B cell (primary cell): ENCODE data around the gene FAF2. TPM values are rescaled to one million over a fixed set of nuclear protein-coding genes. Genes with fewer than 3 reads are reported as not detected.

ENCODE experiments used
- ATAC-seq: fragments of 200-7000 bp; cut with Tn5 transposase; one replicate; pipeline ENCODE4 v1.10.0; 2021; ENCODE audit warnings: low read depth, mild to moderate bottlenecking, moderate number of reproducible peaks, moderate library complexity
- CTCF ChIA-PET: fragments of 350-600 bp; sonication (Branson Sonifier 250); formaldehyde crosslinking; loops from one replicate; lab custom pipeline; 2021; ENCODE audit warnings: antibody characterized with exemption, inconsistent platforms; lab: Charles Lee
- POLR2A ChIA-PET: fragments of 350-600 bp; sonication (Branson Sonifier 250); formaldehyde crosslinking; loops from one replicate; lab custom pipeline; 2021; ENCODE audit warnings: antibody characterized with exemption; lab: Charles Lee
- DNase-seq: peaks from one replicate; pipeline ENCODE4 v3.0.0; 2013
- H2AFZ ChIP-seq: 2 replicates; pipeline ENCODE4 v1.6.1; 2012; ENCODE audit warnings: mild to moderate bottlenecking, low read depth, low read length; ENCODE audit not compliant: insufficient read depth, poor library complexity, severe bottlenecking
- H3K27ac ChIP-seq, 2 donors: 1 replicate in 1 of 2; 2 replicates in 1 of 2; pipeline ENCODE4 v1.5.1; 2012 to 2013; ENCODE audit warnings: low read length in 2 of 2, mild to moderate bottlenecking in 2 of 2, moderate library complexity in 1 of 2
- H3K27me3 ChIP-seq, 4 experiments: fragments of 200-600 bp in 1 of 4; sonication (generic) in 1 of 4; replicated peaks in 1 of 4; 1 replicate in 2 of 4; 2 replicates in 2 of 4; pipeline versions ENCODE4 v1.6.1 to v1.7.0; 2013 to 2016; ENCODE audit warnings: low read length in 3 of 4, mild to moderate bottlenecking in 2 of 4, mixed read lengths in 1 of 4, moderate library complexity in 1 of 4; ENCODE audit not compliant: insufficient read depth in 4 of 4, control insufficient read depth in 3 of 4; ENCODE audit errors: control extremely low read depth in 1 of 4
- H3K36me3 ChIP-seq, 2 experiments: replicated peaks in 1 of 2; 1 replicate in 1 of 2; 2 replicates in 1 of 2; pipeline versions ENCODE4 v1.6.1 to v1.7.1; 2013; ENCODE audit warnings: low read length in 1 of 2; ENCODE audit not compliant: insufficient read depth in 2 of 2, control insufficient read depth in 1 of 2; ENCODE audit errors: control extremely low read depth in 1 of 2, extremely low read depth in 1 of 2
- H3K4me1 ChIP-seq, 2 donors: fragments of 200-600 bp in 1 of 2; sonication (generic) in 1 of 2; 1 replicate in 1 of 2; 2 replicates in 1 of 2; pipeline versions ENCODE4 v1.5.1 to v1.6.1; 2013 to 2017; ENCODE audit warnings: low read length in 2 of 2; ENCODE audit not compliant: control insufficient read depth in 2 of 2, insufficient read depth in 2 of 2
- H3K4me2 ChIP-seq: replicated peaks from 2 replicates; pipeline ENCODE3; 2012; ENCODE audit warnings: mild to moderate bottlenecking, low read depth, low read length; ENCODE audit not compliant: poor library complexity, severe bottlenecking
- H3K4me3 ChIP-seq, 5 experiments: fragments of 200-600 bp in 1 of 5; sonication (generic) in 1 of 5; 1 replicate in 3 of 5; 2 replicates in 2 of 5; pipeline versions ENCODE4 v1.5.1 to v1.7.0; 2011 to 2016; ENCODE audit warnings: low read length in 4 of 5, mild to moderate bottlenecking in 4 of 5, low read depth in 2 of 5, control low read depth in 1 of 5, moderate library complexity in 1 of 5; ENCODE audit not compliant: insufficient read depth in 1 of 5; ENCODE audit errors: control extremely low read depth in 1 of 5, extremely low read depth in 1 of 5
- H3K79me2 ChIP-seq: fragments of 200-600 bp; sonication (generic); one replicate; pipeline ENCODE4 v1.6.0; 2016; ENCODE audit warnings: low read length; ENCODE audit not compliant: control insufficient read depth, insufficient read depth
- H3K9ac ChIP-seq: fragments of 200-600 bp; sonication (generic); 2 replicates; pipeline ENCODE4 v1.6.1; 2017; ENCODE audit warnings: mild to moderate bottlenecking, low read length, moderate library complexity
- H3K9me3 ChIP-seq, 3 donors: one replicate each; pipeline versions ENCODE4 v1.6.1 to v1.7.1; 2013; ENCODE audit warnings: low read length in 2 of 3; ENCODE audit not compliant: control insufficient read depth in 2 of 3, insufficient read depth in 1 of 3; ENCODE audit errors: control extremely low read depth in 1 of 3
- H4K20me1 ChIP-seq: 2 replicates; pipeline ENCODE4 v1.6.0; 2012; ENCODE audit warnings: mild to moderate bottlenecking, low read length; ENCODE audit not compliant: insufficient read depth, control insufficient read depth, poor library complexity, severe bottlenecking
- H3K27ac Mint-ChIP-seq: one replicate; pipeline ENCODE4 v1.8.0; 2021; ENCODE audit warnings: mixed read lengths
- H3K27me3 Mint-ChIP-seq: one replicate; pipeline ENCODE4 v1.8.0; 2021; ENCODE audit warnings: mixed read lengths
- H3K4me1 Mint-ChIP-seq: one replicate; pipeline ENCODE4 v1.8.0; 2021; ENCODE audit warnings: mixed read lengths
- H3K4me3 Mint-ChIP-seq: one replicate; pipeline ENCODE4 v1.8.0; 2021; ENCODE audit warnings: mixed read lengths
- H3K9me3 Mint-ChIP-seq: one replicate; pipeline ENCODE4 v1.8.0; 2022; ENCODE audit warnings: mixed read lengths; ENCODE audit not compliant: insufficient read depth
- EZH2 ChIP-seq: IDR thresholded peaks from 2 replicates; pipeline ENCODE4 v1.6.1; 2012; ENCODE audit warnings: borderline replicate concordance, low read depth, mild to moderate bottlenecking, moderate library complexity, low read length; ENCODE audit not compliant: insufficient read depth, poor library complexity, severe bottlenecking
- WGBS: methylation state at CpG from one replicate; pipeline ENCODE4 v1.1.5; 2013; ENCODE audit warnings: missing lambda C conversion rate; ENCODE audit not compliant: insufficient coverage; 5-methylcytosine and 5-hydroxymethylcytosine counted together
- intact Hi-C: fragments of 100-400 bp; cut with micrococcal nuclease; formaldehyde crosslinking; loops from one replicate; pipeline ENCODE4 v1.10.0; 2022
- polyA plus RNA-seq: library from polyadenylated mRNA; depleted of rRNA; stranded (reverse); fragments of >200 nt; gene quantifications from 2 replicates; pipeline ENCODE4 v1.2.3, GENCODE V29; 2012
- total RNA-seq, 2 donors: library from RNA; stranded (reverse); fragments of 120-200 nt in 1 of 2; gene quantifications; 1 replicate in 1 of 2; 2 replicates in 1 of 2; pipeline versions ENCODE4 v1.2.3 to v1.2.4, GENCODE V29; 2013 to 2022
- TF ChIP-seq, protein P1 (sequence below): fragments of 200-600 bp; IDR thresholded peaks from one replicate; pipeline ENCODE4 v1.8.0; 2022; ENCODE audit warnings: antibody characterized with exemption, mild to moderate bottlenecking

The FAF2 gene
- total and polyA plus RNA-seq, 2 donors (not counting 1 experiment from before 2014, with no cell fraction given), result 10.9 to 35.1 TPM

DNA sequence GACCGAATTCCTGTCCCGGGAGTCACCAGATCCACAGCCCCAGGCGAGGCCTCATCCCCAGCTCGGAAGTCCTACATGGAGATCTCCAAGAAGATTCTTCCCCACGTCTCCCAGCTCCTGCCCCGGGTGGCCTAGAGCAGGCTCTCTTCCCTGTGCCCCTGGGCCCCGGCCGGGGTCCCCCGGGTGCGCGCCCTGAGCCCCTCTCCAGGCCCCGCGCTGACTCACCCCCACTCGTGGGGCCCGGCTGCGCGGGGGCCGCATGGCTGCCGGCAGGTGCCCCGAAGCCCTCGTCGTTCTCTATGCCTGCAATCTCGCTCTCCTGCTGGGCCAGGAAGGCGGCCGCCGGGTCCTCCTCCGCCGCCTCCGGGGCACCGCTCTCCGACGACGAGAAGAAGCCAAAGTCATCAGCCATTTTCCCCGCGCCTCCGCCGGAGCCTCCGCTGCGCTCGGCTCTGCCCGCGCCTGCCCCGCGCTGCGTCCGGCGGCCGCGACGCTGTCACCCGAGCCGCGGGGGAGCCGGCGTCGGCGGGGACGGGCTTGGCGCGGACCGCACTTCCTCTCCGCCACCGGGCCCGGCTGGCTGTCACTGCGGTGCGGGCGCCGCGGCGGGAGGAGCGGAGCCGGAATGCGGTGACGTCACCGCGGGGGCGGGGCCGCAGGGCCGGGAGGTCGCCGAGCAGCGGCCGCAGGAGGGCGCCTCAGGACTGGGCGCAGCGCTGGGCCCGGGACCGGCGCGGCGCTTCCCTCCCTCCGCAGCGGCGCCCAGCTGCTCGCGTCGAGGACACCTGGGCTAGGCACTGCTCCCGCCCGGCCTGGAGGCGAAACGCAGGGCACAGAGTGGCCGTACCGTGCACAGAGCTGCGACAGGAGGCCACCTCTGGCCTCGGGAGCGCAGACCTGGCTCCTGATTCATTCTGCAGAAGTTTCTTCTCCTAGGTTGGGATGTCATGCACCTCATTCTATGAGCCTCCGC is 31.9 kb upstream of the FAF2 start, which contains the start of gene CLTB:
CLTB (minus strand) TSS at position 588 of the 973 bp plus-strand sequence; CDS start at position 412, 176 bp downstream.
- Mint-ChIP-seq H3K4me1 (peaks cover 21% of the 10 kb centered on the region), H3K27ac (peak within 1 kb of the TSS; percentile 77), H3K27me3 (peaks cover 2% of the 10 kb centered on the region), H3K9me3 (no peaks in the 10 kb centered on the region), H3K4me3 (peak within 1 kb of the TSS; percentile 83)
- Histone ChIP-seq H3K4me2 (peak within 1 kb of the TSS; percentile 98), H2AFZ (peak within 1 kb of the TSS; percentile 92), H3K27me3 (no peaks in the 10 kb centered on the region), H4K20me1 (peaks cover 3% of the 10 kb centered on the region), H3K79me2 (peaks cover 24% of the 10 kb centered on the region), H3K27ac (peak within 1 kb of the TSS in 1 of 2 donors; percentile 58), H3K9me3 (no peaks in the 10 kb centered on the region), H3K36me3 (no peaks in the 10 kb centered on the region), H3K4me1 (peaks cover 14 to 19% of the 10 kb centered on the region in 2 donors), H3K4me3 (peak within 1 kb of the TSS; percentile 51 to 86 (median 70)), H3K9ac (peak within 1 kb of the TSS; percentile 87)
- POLR2A ChIA-PET, result interaction anchor here (0.6 to 1.9 kb wide), 6 partner anchors 27 to 142 kb away, joined by 3 to 7 read pairs (median 4); partner anchors contain the start of genes HIGD2A, NOP16 and RNF44
- 1% methylated on average over 105 of the region's 107 CpGs for WGBS
- peak; percentile 95 for DNase-seq
- CTCF ChIA-PET, result interaction anchor here (0.6 to 3.6 kb wide), 28 partner anchors 9 to 244 kb away, joined by 3 to 33 read pairs (median 4); partner anchors contain the start of genes FAF2, KIAA1191, RNF44 and SNCB
- TF ChIP-seq, protein P1, sequence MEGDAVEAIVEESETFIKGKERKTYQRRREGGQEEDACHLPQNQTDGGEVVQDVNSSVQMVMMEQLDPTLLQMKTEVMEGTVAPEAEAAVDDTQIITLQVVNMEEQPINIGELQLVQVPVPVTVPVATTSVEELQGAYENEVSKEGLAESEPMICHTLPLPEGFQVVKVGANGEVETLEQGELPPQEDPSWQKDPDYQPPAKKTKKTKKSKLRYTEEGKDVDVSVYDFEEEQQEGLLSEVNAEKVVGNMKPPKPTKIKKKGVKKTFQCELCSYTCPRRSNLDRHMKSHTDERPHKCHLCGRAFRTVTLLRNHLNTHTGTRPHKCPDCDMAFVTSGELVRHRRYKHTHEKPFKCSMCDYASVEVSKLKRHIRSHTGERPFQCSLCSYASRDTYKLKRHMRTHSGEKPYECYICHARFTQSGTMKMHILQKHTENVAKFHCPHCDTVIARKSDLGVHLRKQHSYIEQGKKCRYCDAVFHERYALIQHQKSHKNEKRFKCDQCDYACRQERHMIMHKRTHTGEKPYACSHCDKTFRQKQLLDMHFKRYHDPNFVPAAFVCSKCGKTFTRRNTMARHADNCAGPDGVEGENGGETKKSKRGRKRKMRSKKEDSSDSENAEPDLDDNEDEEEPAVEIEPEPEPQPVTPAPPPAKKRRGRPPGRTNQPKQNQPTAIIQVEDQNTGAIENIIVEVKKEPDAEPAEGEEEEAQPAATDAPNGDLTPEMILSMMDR, result peak; percentile 74
- TF ChIP-seq EZH2, result no peak
- intact Hi-C loops, result loop anchor here (1.0 to 5.0 kb wide), 10 partner anchors 28 to 231 kb away; partner anchors contain the start of genes FAF2, HIGD2A, KIAA1191 and NOP16
- ATAC-seq, result peak; percentile 97
